GM12865 (cell line): ENCODE measurements around the gene TBC1D13.

Experiments
- DNase-seq: peaks from one replicate; pipeline ENCODE4 v3.0.0; 2010; ENCODE audit warnings: low read depth
- H3K4me3 ChIP-seq: 2 replicates; pipeline ENCODE4 v1.5.1; 2011; ENCODE audit warnings: mild to moderate bottlenecking, low read depth, low read length, control low read depth
- TF ChIP-seq, protein P1 (sequence below): IDR thresholded peaks from 2 replicates; pipeline ENCODE4 v1.5.1; 2011; ENCODE audit warnings: low read length, control low read depth, low read depth, inconsistent platforms; ENCODE audit not compliant: insufficient read depth; ENCODE audit errors: missing control alignments

TBC1D13 gene, protein sequence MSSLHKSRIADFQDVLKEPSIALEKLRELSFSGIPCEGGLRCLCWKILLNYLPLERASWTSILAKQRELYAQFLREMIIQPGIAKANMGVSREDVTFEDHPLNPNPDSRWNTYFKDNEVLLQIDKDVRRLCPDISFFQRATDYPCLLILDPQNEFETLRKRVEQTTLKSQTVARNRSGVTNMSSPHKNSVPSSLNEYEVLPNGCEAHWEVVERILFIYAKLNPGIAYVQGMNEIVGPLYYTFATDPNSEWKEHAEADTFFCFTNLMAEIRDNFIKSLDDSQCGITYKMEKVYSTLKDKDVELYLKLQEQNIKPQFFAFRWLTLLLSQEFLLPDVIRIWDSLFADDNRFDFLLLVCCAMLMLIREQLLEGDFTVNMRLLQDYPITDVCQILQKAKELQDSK

DNA sequence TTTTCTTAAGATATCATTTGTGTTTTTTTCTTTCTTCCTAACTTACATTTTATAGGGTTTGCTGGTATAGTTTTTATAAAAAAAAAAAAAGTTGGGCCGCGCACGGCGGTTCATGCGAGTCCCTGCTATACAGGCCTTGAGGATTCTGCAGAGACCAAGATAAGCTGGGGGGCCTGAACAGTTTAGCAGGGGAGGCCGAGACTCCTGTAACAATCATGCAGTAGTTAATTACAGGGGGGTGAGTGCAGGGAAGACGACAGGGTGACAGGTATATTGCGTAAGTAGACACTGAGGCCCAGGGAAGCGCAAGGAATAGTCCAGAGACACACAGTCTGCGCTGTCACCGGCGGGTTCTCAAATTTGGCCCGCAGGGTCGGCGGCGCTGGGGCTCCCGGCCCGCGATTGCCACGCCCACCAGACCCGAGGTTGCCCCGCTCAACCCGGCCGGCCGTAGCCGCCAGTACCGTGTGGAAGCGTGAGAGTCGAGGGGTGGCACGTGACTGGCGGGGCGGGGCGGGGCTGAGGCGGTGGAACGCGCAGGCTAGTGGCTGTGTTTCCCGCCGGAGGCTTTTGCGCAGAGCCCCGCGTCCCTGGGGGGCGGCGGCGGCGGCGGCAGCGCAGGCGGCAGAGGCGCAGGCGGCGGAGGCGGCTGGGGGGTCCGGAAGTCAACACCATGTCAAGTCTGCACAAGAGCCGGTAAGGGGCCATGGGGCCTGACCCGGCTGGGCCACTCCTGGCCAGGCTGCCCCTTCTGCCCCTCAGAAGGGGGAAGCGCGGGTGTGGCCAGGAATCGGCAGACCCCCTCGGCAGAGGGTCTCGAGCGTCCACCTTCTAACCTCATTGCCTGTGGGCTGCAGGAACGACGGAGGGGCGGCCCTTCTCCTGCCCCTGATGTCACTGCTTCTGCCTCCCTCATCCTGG, at the start of gene TBC1D13:
Gene TBC1D13 (plus strand): TSS at position 573 of the 921 bp plus-strand sequence. CDS start 101 bp downstream, at position 674.
- TF ChIP-seq, protein P1, sequence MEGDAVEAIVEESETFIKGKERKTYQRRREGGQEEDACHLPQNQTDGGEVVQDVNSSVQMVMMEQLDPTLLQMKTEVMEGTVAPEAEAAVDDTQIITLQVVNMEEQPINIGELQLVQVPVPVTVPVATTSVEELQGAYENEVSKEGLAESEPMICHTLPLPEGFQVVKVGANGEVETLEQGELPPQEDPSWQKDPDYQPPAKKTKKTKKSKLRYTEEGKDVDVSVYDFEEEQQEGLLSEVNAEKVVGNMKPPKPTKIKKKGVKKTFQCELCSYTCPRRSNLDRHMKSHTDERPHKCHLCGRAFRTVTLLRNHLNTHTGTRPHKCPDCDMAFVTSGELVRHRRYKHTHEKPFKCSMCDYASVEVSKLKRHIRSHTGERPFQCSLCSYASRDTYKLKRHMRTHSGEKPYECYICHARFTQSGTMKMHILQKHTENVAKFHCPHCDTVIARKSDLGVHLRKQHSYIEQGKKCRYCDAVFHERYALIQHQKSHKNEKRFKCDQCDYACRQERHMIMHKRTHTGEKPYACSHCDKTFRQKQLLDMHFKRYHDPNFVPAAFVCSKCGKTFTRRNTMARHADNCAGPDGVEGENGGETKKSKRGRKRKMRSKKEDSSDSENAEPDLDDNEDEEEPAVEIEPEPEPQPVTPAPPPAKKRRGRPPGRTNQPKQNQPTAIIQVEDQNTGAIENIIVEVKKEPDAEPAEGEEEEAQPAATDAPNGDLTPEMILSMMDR: no peak
- peak; percentile 94 for DNase-seq
- H3K4me3 ChIP-seq: peak within 1 kb of the TSS; percentile 80

DNA sequence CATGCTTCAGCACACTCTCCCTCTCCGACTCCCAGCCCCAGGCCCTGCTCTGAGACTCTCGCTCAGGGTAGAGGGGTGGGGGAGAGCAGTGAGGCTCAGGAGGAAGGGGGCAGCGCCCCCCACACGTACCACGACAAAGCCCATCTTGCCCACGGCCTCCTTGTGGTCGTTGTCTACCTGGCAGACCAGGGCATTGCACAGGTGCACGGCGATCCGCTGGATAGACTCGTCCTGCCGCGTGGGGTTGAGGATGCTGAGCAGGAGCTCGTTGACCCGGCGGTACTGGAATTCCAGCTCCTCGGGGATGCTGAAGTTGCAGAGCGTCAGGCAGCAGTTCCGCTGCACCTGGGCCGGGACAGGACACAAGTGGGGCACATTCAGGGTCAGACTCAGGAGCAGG, 44.7 kb upstream of the TBC1D13 start:
- no peak for DNase-seq
- no peak overlapping the region for H3K4me3 ChIP-seq
- TF ChIP-seq, protein P1: no peak

DNA sequence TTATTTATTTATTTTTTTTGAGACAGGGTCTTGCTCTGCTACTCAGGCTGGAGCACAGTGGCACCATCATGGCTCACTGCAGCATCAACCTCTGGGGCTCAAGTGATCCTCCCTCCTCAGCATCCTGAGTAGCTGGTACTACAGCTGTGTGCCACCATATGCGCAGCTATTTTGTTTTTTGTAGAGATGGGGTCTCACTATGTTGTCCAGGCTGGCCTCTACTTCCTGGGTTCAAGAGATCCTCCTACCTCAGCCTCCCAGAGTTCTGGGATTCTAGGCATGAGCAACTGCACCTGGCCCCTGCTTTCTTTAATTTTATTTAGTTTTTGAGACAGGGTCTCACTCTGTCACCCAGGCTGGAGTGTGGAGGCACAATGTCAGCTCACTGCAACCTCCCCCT, 43.6 kb upstream of the TBC1D13 start:
- TF ChIP-seq, protein P1: no peak
- H3K4me3 ChIP-seq: no peak overlapping the region

DNA sequence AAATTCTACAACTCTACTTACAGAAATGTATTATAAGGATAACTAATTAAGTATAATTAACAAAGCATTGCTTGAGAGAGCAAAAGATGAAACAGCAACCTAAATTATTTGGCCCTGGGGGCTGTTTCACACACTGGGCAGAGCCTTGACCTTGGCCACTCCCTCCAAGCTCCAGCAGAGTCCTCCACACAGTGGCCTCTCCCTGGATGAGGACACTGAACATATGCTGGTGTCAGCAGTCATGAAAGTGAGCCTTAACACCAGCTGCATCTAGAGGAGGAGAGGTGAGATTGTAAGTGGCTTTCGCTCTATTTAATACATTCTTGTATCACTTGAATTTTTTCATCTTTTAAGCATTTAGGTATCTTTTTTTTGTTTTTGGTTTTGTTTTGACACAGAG, 39.8 kb upstream of the TBC1D13 start:
- no peak overlapping the region for H3K4me3 ChIP-seq
- no peak for DNase-seq
- TF ChIP-seq, protein P1: no peak

More for the DNA sequence above, 43.6 kb upstream of the TBC1D13 start:
- DNase-seq: no peak

DNA sequence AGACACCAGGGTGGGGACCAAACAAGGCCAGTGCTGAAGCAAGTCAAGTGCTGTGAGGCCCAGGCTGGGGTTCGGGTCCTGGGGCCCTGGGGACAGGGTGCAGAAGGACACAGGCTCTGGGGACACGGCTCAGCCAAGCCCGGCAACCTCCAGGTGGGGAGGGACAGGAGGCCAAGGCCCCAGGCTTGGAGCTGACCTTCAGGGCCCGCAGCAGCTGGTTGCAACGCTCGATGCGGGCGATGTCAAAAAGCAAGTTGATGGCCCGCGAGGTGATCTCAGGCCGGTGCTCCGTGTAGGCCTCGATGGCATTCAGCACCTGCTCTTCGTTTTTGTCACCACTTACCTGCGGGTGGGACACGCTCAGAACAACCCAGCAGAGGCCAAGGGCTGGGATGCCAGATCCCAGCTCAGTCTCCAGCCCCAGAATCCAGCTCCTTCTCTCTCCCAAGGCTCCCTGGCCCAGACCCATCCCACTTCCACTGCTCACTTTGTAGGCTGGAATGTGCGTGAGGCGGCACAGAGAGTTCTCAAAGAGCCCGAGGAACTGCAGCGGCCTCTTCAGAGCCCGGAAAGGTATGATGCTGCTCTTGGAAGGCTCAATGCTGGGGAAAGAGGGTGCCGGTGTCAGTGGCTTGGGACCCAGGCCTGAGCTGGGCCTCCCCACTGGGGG, 36.0 kb upstream of the TBC1D13 start:
- no peak for DNase-seq
- TF ChIP-seq, protein P1: no peak
- no peak overlapping the region for H3K4me3 ChIP-seq

DNA sequence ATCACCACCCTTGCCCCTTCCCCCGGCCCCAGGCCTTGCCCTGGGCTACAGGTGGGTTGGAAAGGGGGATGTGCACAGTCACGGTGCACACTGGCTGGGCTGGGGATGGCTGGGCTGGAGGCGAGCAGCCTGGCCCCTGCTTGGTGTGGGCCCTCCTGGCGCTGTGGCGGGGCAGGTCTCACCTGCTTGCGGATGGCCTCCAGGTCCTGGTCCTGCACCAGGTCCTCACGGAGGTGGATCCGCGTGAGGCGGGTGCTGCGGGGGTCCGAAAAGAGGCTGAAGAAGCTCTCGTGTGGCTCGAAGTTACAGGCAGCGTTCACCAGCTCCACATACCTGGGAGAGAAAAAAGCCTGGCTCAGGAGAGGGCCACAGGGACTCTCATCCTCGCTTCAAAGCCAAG, 33.4 kb upstream of the TBC1D13 start:
- H3K4me3 ChIP-seq: no peak overlapping the region
- TF ChIP-seq, protein P1: no peak

More for the DNA sequence above, 33.4 kb upstream of the TBC1D13 start:
- no peak for DNase-seq
